Psoas muscle (tissue), 8 donors: ENCODE results near the gene MORN5. TPM values are rescaled to one million over a fixed set of nuclear protein-coding genes. Genes with fewer than 3 reads are reported as not detected.

Experiments used
- ATAC-seq, 4 donors: fragments of 200-7000 bp; cut with Tn5 transposase; one replicate each; pipeline ENCODE4 v1.9.1; 2020; ENCODE audit warnings: moderate library complexity in 3 of 4, mild to moderate bottlenecking in 2 of 4
- DNase-seq, 2 donors: peaks; one replicate each; pipeline ENCODE4 v3.0.0-alpha.2; 2020
- H3K27ac ChIP-seq: fragments of 200-600 bp; one replicate; pipeline ENCODE4 v1.8.0; 2022
- H3K27me3 ChIP-seq, 3 donors: fragments of 200-600 bp in 1 of 3; one replicate each; pipeline versions ENCODE4 v1.6.1 to v1.8.0; 2013 to 2022; ENCODE audit warnings: low read length in 2 of 3, mild to moderate bottlenecking in 2 of 3, moderate library complexity in 1 of 3; ENCODE audit not compliant: insufficient read depth in 3 of 3
- H3K36me3 ChIP-seq, 2 donors: fragments of 200-600 bp in 1 of 2; one replicate each; pipeline versions ENCODE4 v1.6.1 to v1.8.0; 2013 to 2022; ENCODE audit warnings: low read depth in 1 of 2, mild to moderate bottlenecking in 1 of 2, moderate library complexity in 1 of 2; ENCODE audit not compliant: insufficient read depth in 1 of 2
- H3K4me1 ChIP-seq: fragments of 200-600 bp; one replicate; pipeline ENCODE4 v1.8.0; 2022
- H3K4me3 ChIP-seq: fragments of 200-600 bp; one replicate; pipeline ENCODE4 v1.8.0; 2022; ENCODE audit warnings: mild to moderate bottlenecking
- H3K9me3 ChIP-seq: fragments of 200-600 bp; one replicate; pipeline ENCODE4 v1.8.0; 2022
- WGBS, 3 donors: extraction: QIAGEN DNeasy Blood & Tissue Kit; methylation state at CpG; one replicate each; pipeline versions ENCODE4 v1.1.6 to v1.1.7; 2013; 5-methylcytosine and 5-hydroxymethylcytosine counted together
- intact Hi-C, 2 donors: fragments of 100-400 bp; cut with DNase I; formaldehyde crosslinking; loops; one replicate each; pipeline versions ENCODE4 v1.11.0 to v1.14.2; 2022
- polyA plus RNA-seq, 3 donors: library from polyadenylated mRNA; stranded (reverse); fragments of 200-250 nt; gene quantifications; one replicate each; pipeline ENCODE4 v1.2.3, GENCODE V29; 2013
- total RNA-seq, 4 donors: library from RNA; stranded (reverse); fragmentation: NEBNext Ultra II Directional in 2 of 4; extraction: Animal tissue kit (Norgen Biotek cat#: 25700) in 2 of 4; gene quantifications; one replicate each; pipeline versions ENCODE4 v1.2.1 to v1.2.4, GENCODE V29; 2021 to 2023
- TF ChIP-seq, protein P1 (sequence below): fragments of 200-600 bp; IDR thresholded peaks from one replicate; pipeline ENCODE4 v1.8.0; 2022; ENCODE audit warnings: antibody characterized with exemption
- donor health status: healthy with polysubstance abuse.
- donor health status: DM: no; HTN: no; CAD: no; lungs with moderate emphysema.
- donor health status: Bipolar disorder and iron deficiency.
- donor health status: healthy.
- donor health status: DM: yes; HTN: yes; CAD: no.
- donor health status: DM: no; HTN: no; CAD: no.
- donor health status: DM: no; HTN: no; CAD: no.
- donor health status: DM: yes; HTN: yes; CAD: no.

The MORN5 gene
- total and polyA plus RNA-seq, 7 donors, result not detected

DNA sequence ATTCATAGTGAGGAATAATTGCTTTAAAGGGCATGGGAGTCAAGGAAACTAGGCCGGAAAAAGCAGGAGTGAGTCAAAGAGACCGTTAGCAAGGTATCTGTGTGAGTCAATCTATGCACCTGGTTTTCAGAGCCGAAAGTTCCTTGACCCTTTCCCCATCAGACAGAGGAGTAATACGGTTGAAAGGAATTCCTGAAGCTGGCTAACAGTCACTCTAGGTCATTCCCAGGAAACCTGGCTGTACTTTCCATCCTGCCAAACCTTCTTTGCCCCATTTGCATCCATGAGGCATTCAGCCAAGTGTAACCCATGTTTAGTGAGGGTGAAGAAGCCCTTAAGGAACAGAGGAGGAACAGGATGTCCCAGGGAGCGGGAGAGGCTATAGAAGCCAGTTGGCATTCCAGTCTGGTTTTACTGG lies 88.7 kb downstream of the MORN5 start:
- H3K4me1 ChIP-seq, result peaks cover 6% of the 10 kb centered on the region
- TF ChIP-seq, protein P1, sequence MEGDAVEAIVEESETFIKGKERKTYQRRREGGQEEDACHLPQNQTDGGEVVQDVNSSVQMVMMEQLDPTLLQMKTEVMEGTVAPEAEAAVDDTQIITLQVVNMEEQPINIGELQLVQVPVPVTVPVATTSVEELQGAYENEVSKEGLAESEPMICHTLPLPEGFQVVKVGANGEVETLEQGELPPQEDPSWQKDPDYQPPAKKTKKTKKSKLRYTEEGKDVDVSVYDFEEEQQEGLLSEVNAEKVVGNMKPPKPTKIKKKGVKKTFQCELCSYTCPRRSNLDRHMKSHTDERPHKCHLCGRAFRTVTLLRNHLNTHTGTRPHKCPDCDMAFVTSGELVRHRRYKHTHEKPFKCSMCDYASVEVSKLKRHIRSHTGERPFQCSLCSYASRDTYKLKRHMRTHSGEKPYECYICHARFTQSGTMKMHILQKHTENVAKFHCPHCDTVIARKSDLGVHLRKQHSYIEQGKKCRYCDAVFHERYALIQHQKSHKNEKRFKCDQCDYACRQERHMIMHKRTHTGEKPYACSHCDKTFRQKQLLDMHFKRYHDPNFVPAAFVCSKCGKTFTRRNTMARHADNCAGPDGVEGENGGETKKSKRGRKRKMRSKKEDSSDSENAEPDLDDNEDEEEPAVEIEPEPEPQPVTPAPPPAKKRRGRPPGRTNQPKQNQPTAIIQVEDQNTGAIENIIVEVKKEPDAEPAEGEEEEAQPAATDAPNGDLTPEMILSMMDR, result no peak
- H3K9me3 ChIP-seq, result no peaks in the 10 kb centered on the region
- intact Hi-C loops, result no loop called here
- peaks cover 22 to 92% of the 10 kb centered on the region in 2 donors for H3K36me3 ChIP-seq
- no peak overlapping the region for H3K4me3 ChIP-seq
- DNase-seq, result no peak
- ATAC-seq, result peak in 3 of 4 donors; percentile 48 to 87 (median 87)
- H3K27ac ChIP-seq, result no peak overlapping the region
- 45 to 75% (median 68%) methylated on average over 5 of the region's 5 CpGs for WGBS, 3 donors
- H3K27me3 ChIP-seq, result no peaks in the 10 kb centered on the region

Other genes with a start within 250 kb of the MORN5 start
- 10 to 100 TPM; 16.4 to 56.4 (median 48.4) TPM for gene TTLL11, start 66.6 kb upstream of the MORN5 start, total RNA-seq
- gene TTLL11, start 66.6 kb upstream of the MORN5 start, polyA plus RNA-seq, result 10 to 100 TPM; 15.1 to 19.3 (median 16.5) TPM
- 100 to 1,000 TPM in 3 of 4 donors, 10 to 100 TPM in 1; 78.9 to 148 (median 124) TPM for gene NDUFA8, start 129 bp upstream of the MORN5 start, total RNA-seq
- 100 to 1,000 TPM; 191 to 257 (median 231) TPM for gene NDUFA8, start 129 bp upstream of the MORN5 start, polyA plus RNA-seq
- 1 to 10 TPM; 1.3 to 6.0 (median 3.0) TPM for gene LHX6, start 69.0 kb downstream of the MORN5 start, total RNA-seq
- gene LHX6, start 69.0 kb downstream of the MORN5 start, polyA plus RNA-seq, result 1 to 10 TPM in 2 of 3 donors, under 1 TPM in 1; 1.00 to 2.4 (median 1.6) TPM
- gene RBM18, start 104.9 kb downstream of the MORN5 start, total RNA-seq, result 10 to 100 TPM; 33.7 to 41.7 (median 37.7) TPM
- 10 to 100 TPM; 16.8 to 27.1 (median 22.3) TPM for gene RBM18, start 104.9 kb downstream of the MORN5 start, polyA plus RNA-seq
- 10 to 100 TPM; 23.5 to 50.9 (median 39.0) TPM for gene MRRF, start 105.0 kb downstream of the MORN5 start, total RNA-seq
- gene MRRF, start 105.0 kb downstream of the MORN5 start, polyA plus RNA-seq, result 10 to 100 TPM; 42.6 to 61.4 (median 42.8) TPM
- gene PTGS1, start 211.1 kb downstream of the MORN5 start, total RNA-seq, result 1 to 10 TPM in 3 of 4 donors, under 1 TPM in 1; 0.78 to 3.8 (median 1.8) TPM
- gene PTGS1, start 211.1 kb downstream of the MORN5 start, polyA plus RNA-seq, result 1 to 10 TPM in 1 of 3 donors, under 1 TPM in 2; 0.56 to 5.6 (median 0.62) TPM